Skeletal muscle tissue (tissue), 4 donors: ENCODE measurements around the gene COL6A3. TPM values are rescaled to one million over a fixed set of nuclear protein-coding genes. Genes with fewer than 3 reads are reported as not detected.
A peak's percentile ranks its signal among the peaks of the same experiment; 100 is the strongest.

ENCODE experiments used
- H3K27ac ChIP-seq: one replicate; pipeline ENCODE4 v1.7.0; 2013; ENCODE audit warnings: mild to moderate bottlenecking, low read depth, low read length, inconsistent platforms
- H3K27me3 ChIP-seq, 3 donors: one replicate each; pipeline ENCODE4 v1.7.0; 2013; ENCODE audit warnings: low read length in 3 of 3; ENCODE audit not compliant: control insufficient read depth in 3 of 3, insufficient read depth in 3 of 3
- H3K36me3 ChIP-seq, 3 donors: one replicate each; pipeline ENCODE4 v1.7.0; 2013; ENCODE audit warnings: low read length in 3 of 3; ENCODE audit not compliant: control insufficient read depth in 3 of 3, insufficient read depth in 3 of 3
- H3K4me1 ChIP-seq, 3 donors: one replicate each; pipeline ENCODE4 v1.7.0; 2013; ENCODE audit warnings: low read length in 3 of 3, mild to moderate bottlenecking in 3 of 3; ENCODE audit not compliant: control insufficient read depth in 3 of 3, insufficient read depth in 3 of 3
- H3K4me3 ChIP-seq, 3 donors: one replicate each; pipeline ENCODE4 v1.7.0; 2013; ENCODE audit warnings: low read length in 3 of 3
- H3K9ac ChIP-seq, 3 donors: one replicate each; pipeline ENCODE4 v1.7.0; 2013; ENCODE audit warnings: low read length in 3 of 3, mild to moderate bottlenecking in 3 of 3, moderate library complexity in 2 of 3, low read depth in 1 of 3
- H3K9me3 ChIP-seq, 3 donors: one replicate each; pipeline ENCODE4 v1.7.0; 2013; ENCODE audit warnings: low read length in 3 of 3; ENCODE audit not compliant: control insufficient read depth in 3 of 3
- total RNA-seq: library from RNA; depleted of rRNA; stranded (reverse); fragments of >200 nt; gene quantifications from one replicate; pipeline ENCODE4 v1.2.3, GENCODE V29; 2014
- donor health status: Osteomylitis.

The COL6A3 gene
- total RNA-seq, 1 donor from 2014 or later = 365 TPM

DNA sequence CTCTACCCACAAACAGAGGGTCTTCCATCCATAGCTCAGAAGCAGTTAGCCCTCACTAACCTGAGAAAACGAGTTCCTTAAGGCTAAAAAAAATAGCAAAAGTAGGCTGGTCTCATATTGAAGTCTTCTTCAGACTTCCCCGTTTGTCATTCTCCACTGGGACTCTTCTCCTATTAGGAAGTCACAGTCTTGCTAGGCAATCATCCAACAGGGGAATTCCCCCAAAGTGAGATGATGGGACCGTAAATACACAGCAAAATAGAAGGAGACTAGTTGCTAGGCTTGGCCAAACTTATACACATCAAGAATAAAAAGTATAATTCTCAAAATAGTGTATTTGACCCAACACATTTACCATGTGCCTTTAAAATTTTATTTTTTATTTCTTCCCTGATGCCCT, 34.3 kb downstream of the COL6A3 start:
- Histone ChIP-seq H3K27me3 (no peaks in the 10 kb centered on the region), H3K4me1 (peaks cover 0 to 3% (median 0%) of the 10 kb centered on the region in 3 donors), H3K27ac (no peak overlapping the region), H3K9ac (no peak overlapping the region), H3K36me3 (peaks cover 4 to 17% (median 4%) of the 10 kb centered on the region in 3 donors), H3K4me3 (no peak overlapping the region), H3K9me3 (peaks cover 0 to 4% (median 2%) of the 10 kb centered on the region in 3 donors)

DNA sequence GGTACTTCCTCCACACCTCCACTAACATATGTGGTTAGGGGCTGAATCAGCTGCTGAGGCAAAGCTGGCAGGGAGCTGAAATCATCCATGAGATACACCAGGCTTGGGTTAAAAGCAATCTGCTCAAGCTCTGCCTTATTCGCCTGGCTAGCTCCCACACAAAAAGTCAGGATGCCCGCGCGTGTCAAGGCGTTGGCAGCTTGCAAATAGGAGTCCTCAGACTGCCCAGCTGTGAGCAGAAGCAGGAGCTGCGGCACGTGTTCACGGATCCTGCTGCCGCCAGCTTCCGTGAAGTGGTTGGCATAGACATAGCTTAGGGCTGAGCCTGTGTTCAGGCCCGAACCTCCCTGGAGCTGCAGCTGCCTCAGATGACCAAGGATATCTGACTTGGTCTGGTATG, 35.3 kb downstream of the COL6A3 start:
- H3K36me3 ChIP-seq = peaks cover 6 to 23% (median 7%) of the 10 kb centered on the region in 3 donors
- H3K27ac ChIP-seq = no peak overlapping the region
- H3K4me1 ChIP-seq = peaks cover 0 to 3% (median 0%) of the 10 kb centered on the region in 3 donors
- no peak overlapping the region for H3K9ac ChIP-seq
- no peaks in the 10 kb centered on the region for H3K27me3 ChIP-seq
- H3K9me3 ChIP-seq = peaks cover 0 to 4% (median 2%) of the 10 kb centered on the region in 3 donors
- H3K4me3 ChIP-seq = no peak overlapping the region

DNA sequence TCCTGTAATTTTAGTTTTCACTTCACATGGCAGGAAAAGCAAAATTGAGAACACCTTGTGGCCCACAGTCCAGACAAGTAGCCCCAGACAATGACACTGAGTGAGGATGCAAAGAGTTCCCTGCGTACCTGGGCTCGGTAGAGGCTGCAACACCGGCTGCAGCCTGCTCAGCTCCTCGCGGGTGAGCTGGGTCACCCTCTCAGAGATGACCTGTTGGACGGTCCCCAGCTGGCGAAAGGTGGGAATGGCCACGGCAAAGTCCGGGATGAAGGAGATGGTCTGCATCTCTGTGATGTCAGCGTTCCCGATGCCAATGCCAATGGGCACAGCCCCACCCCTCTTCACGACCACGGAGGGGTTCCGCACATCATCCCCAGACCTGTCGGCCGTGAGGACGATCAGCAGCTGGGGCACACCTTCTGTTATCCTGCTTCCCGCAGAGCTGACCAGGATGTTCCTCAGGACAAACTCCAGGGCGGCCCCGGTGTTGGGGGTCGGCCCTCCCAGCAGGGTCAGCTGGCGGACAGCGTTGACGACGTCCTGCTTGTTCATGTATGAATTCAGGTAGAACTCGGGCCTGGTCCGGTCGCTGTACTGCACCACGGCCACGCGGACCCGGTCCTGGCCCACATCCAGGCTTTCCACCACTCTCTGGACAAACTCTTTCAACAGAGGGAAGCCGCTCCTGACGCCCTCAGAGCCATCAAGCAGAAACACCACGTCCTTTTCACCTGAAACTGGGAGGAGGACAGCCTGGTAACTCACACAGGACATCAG, 39.5 kb downstream of the COL6A3 start:
- peaks cover 7 to 27% (median 9%) of the 10 kb centered on the region in 3 donors for H3K36me3 ChIP-seq
- no peaks in the 10 kb centered on the region for H3K27me3 ChIP-seq
- peaks cover 0 to 4% (median 2%) of the 10 kb centered on the region in 3 donors for H3K9me3 ChIP-seq
- peaks cover 0 to 3% (median 0%) of the 10 kb centered on the region in 3 donors for H3K4me1 ChIP-seq
- H3K4me3 ChIP-seq = no peak overlapping the region
- H3K9ac ChIP-seq = no peak overlapping the region
- H3K27ac ChIP-seq = no peak overlapping the region

DNA sequence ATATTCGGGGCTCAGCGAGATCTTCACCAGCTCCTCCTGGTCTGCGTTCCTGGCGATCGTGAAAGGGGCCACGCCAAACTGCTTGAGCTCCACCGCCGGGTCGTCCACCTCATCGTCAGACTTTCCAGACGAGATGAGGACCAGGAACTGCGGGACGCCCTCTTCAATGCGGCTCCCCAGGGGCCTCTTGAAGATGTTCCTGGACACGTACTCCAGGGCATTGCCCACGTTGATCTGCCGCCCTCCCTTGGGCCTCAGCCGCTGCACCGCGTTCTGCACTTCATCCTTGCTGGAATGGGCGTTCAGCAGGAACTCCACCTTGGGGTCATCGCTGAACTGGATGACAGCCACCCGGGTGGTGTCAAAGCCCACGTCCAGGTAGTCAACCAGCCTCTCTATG, 42.1 kb downstream of the COL6A3 start:
- Histone ChIP-seq H3K9me3 (peaks cover 0 to 2% (median 0%) of the 10 kb centered on the region in 3 donors), H3K4me3 (no peak overlapping the region), H3K4me1 (peaks cover 0 to 3% (median 0%) of the 10 kb centered on the region in 3 donors), H3K36me3 (peaks cover 3 to 23% (median 6%) of the 10 kb centered on the region in 3 donors), H3K27ac (no peak overlapping the region), H3K9ac (no peak overlapping the region), H3K27me3 (no peaks in the 10 kb centered on the region)

DNA sequence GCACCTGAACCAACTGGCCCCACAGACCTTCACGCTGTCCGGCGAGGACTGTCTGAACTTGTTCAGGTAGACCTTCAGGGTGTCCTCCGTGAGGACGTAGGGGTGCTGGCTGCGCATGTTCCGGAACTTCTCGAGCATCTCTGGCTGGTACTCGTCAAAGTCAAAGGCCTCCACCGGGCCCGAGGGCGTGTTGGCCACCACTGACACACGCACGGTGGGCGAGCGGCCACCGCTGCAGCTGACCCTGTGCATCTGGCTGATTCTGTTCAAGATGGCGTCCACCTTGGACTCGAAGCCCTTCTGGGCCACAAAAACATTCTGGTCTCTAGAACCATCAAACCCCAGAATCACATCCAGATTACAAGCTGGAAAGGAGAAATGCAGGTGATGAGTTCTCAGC, 48.3 kb downstream of the COL6A3 start:
- H3K4me1 ChIP-seq = no peaks in the 10 kb centered on the region
- H3K36me3 ChIP-seq = peaks cover 0 to 17% (median 7%) of the 10 kb centered on the region in 3 donors
- H3K9me3 ChIP-seq = no peaks in the 10 kb centered on the region
- H3K9ac ChIP-seq = no peak overlapping the region
- H3K27ac ChIP-seq = no peak overlapping the region
- H3K4me3 ChIP-seq = no peak overlapping the region
- H3K27me3 ChIP-seq = no peaks in the 10 kb centered on the region

DNA sequence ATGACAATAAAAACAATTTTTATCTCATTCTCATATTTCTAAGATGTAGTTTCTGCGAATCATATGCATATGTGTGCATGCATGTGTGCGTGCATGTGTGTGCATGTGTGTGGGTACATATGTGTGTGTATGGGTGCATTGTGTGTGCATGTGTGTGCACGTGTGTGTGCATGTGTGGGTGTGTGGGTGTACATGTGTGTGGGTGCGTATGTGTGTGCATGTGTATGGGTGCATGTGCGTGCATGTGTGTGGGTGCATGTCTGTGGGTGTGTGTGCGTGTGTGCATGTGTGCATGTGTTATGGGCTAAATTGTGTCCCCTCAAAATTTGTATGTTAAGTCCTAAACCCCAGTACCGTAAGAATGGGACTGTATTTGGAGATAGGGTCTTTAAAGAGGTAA, 49.3 kb downstream of the COL6A3 start:
- H3K9ac ChIP-seq = no peak overlapping the region
- peaks cover 0 to 26% (median 7%) of the 10 kb centered on the region in 3 donors for H3K36me3 ChIP-seq
- H3K4me1 ChIP-seq = peaks cover 0 to 5% (median 4%) of the 10 kb centered on the region in 3 donors
- H3K9me3 ChIP-seq = no peaks in the 10 kb centered on the region
- H3K4me3 ChIP-seq = no peak overlapping the region
- peaks cover 0 to 6% (median 3%) of the 10 kb centered on the region in 3 donors for H3K27me3 ChIP-seq
- no peak overlapping the region for H3K27ac ChIP-seq

DNA sequence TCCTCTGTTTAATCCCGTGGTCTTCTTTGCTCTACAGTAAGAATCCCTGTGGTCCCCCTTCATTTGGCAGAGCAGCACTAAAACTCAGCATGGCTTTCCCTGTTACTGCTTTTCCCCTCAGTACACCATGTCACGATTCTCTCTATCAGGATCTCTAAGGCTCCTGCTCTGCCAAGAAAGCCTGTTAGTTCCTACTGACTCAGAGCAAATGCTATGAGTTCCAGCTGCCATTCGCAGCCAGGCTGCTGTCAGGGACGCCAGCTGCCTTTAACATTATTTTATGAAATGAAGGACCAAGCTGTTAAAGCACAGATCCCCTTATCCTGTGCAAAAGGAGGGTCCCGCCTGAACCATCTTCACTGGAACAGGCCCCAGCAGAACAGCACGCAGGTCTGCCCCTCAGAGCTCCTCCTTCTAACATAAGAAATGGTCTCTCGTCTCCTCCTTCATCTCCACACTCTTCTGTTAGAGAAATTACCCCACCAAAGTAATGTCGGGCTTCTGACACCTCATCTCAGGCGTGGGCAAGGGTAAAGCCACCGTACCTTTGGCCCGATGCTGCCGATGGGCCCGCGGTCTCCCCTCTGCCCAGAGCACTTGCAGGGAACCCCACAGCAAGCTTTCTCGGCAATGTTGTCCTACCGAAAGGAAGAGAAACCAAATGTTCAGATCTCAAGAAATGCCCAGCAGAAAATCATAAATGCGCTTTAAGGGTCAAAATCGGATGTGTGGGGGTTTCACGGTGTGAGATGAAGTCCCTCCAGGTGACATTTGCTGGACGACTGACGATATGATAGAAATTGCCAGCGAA, 52.6 kb downstream of the COL6A3 start:
- no peaks in the 10 kb centered on the region for H3K9me3 ChIP-seq
- peaks cover 0 to 33% (median 4%) of the 10 kb centered on the region in 3 donors for H3K36me3 ChIP-seq
- H3K4me3 ChIP-seq = no peak overlapping the region
- no peak overlapping the region for H3K9ac ChIP-seq
- peaks cover 0 to 5% (median 4%) of the 10 kb centered on the region in 3 donors for H3K4me1 ChIP-seq
- peaks cover 3 to 8% (median 7%) of the 10 kb centered on the region in 3 donors for H3K27me3 ChIP-seq
- H3K27ac ChIP-seq = no peak overlapping the region

DNA sequence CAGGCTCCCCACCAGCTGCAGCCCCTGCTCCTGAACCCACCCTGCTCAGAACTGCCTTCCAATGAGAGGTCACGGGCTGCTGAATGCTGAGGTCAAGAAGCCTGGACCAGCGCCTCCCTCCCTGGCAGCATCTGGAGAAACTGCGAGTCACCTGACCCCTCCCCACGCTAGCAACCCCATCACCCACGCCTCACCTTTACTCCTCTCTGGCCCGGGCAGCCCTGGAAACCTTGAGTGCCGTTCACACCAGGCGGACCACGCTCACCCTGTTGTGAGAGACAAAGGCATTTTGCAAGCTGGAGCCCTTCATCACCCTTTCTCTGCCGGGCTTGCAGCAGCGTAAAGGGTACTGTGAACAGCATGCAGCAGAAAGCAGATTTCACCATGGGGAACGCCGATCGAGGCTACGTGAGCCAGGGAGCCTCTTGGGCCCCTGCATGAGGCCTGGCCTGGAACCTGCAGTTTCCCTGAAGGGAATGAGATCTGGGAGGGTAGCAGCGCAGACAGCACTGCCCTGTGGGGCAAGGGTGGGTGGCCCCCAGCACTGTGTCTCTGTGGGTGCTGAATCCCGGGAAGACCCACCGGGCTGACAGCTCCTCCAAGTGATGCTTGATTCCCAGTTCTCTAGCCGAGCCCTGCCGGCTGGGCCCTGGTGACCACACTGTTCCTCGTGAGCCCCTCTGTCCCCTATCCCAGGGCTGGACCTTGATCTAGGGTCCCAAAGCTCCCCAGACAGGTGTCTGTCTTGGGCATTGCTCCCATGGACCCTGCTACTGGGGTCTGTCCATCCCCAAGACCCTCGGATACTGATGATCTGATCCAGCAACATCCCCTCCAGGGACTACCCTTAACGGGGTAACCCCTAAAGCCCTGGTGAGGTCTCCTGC, 53.8 kb downstream of the COL6A3 start:
- H3K27ac ChIP-seq = no peak overlapping the region
- no peak overlapping the region for H3K4me3 ChIP-seq
- H3K9me3 ChIP-seq = no peaks in the 10 kb centered on the region
- peak overlapping the region in 1 of 3 donors; percentile 25 for H3K9ac ChIP-seq
- H3K27me3 ChIP-seq = peaks cover 3 to 8% (median 7%) of the 10 kb centered on the region in 3 donors
- peaks cover 0 to 33% (median 4%) of the 10 kb centered on the region in 3 donors for H3K36me3 ChIP-seq
- H3K4me1 ChIP-seq = peaks cover 0 to 7% (median 5%) of the 10 kb centered on the region in 3 donors

DNA sequence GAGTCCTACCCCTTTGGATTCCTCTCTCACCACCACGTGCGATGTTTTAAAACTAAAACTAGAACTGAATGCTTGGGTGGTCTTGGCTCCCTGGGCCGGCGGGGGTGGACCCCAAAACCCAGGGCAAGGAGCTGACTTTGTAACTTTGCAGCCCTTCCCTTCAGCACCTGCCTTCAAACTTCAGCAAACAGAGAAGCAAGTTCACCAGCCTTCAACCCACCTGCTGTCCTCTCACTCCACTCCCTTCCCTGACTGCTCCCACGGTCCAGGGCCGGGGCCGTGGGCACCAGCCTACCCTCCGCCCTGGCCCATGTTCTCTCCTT, 54.5 kb downstream of the COL6A3 start:
- no peak overlapping the region for H3K4me3 ChIP-seq
- peaks cover 3 to 8% (median 7%) of the 10 kb centered on the region in 3 donors for H3K27me3 ChIP-seq
- peaks cover 0 to 31% (median 4%) of the 10 kb centered on the region in 3 donors for H3K36me3 ChIP-seq
- H3K27ac ChIP-seq = no peak overlapping the region
- H3K4me1 ChIP-seq = peaks cover 0 to 7% (median 5%) of the 10 kb centered on the region in 3 donors
- no peaks in the 10 kb centered on the region for H3K9me3 ChIP-seq
- no peak overlapping the region for H3K9ac ChIP-seq
